ENCODE measurements around the gene CTSD.

Gene CTSD

GRCh38 chr11:1755692-1756561 lies 7.8 kb downstream of the CTSD start:
- DNase-seq (ENCODE audit: low spot score) = no peak

- no peak for DNase-seq (ENCODE audit: low spot score)
Observed at GRCh38 chr11:1755344-1755691, 8.4 kb downstream of the CTSD start.

GRCh38 chr11:1754376-1755150 lies 9.2 kb downstream of the CTSD start:
- DNase-seq (ENCODE audit: low spot score) = no peak

GRCh38 chr11:1753929-1754305 lies 9.8 kb downstream of the CTSD start:
- DNase-seq (ENCODE audit: low spot score) = no peak

GRCh38 chr11:1753229-1753928 lies 10.3 kb downstream of the CTSD start:
- no peak for DNase-seq (ENCODE audit: low spot score)

GRCh38 chr11:1752907-1753228 lies 10.9 kb downstream of the CTSD start:
- no peak for DNase-seq (ENCODE audit: low spot score)

GRCh38 chr11:1751999-1752906 lies 11.5 kb downstream of the CTSD start:
- no peak for DNase-seq (ENCODE audit: low spot score)

- DNase-seq (ENCODE audit: low spot score) = no peak
Observed at GRCh38 chr11:1751531-1751921, 12.2 kb downstream of the CTSD start.

- no peak for DNase-seq (ENCODE audit: low spot score)
Observed at GRCh38 chr11:1750840-1751530, 12.7 kb downstream of the CTSD start.

- no peak for DNase-seq (ENCODE audit: low spot score)
Observed at GRCh38 chr11:1750481-1750839, 13.3 kb downstream of the CTSD start, which contains the start of gene IFITM10. IFITM10 (minus strand) TSS chr11:1750595; CDS start chr11:1750442, 153 bp downstream.

- no peak for DNase-seq (ENCODE audit: low spot score)
Observed at GRCh38 chr11:1749395-1750351, 14.1 kb downstream of the CTSD start.

GRCh38 chr11:1748636-1749394 lies 14.9 kb downstream of the CTSD start:
- no peak for DNase-seq (ENCODE audit: low spot score)

- no peak for DNase-seq (ENCODE audit: low spot score)
Observed at GRCh38 chr11:1747753-1748635, 15.7 kb downstream of the CTSD start.

- no peak for DNase-seq (ENCODE audit: low spot score)
Observed at GRCh38 chr11:1746956-1747752, 16.6 kb downstream of the CTSD start.

GRCh38 chr11:1746511-1746931 lies 17.2 kb downstream of the CTSD start:
- DNase-seq (ENCODE audit: low spot score) = no peak

GRCh38 chr11:1745701-1746320 lies 17.9 kb downstream of the CTSD start:
- no peak for DNase-seq (ENCODE audit: low spot score)
